Lower leg skin (tissue), 3 donors: ENCODE measurements around the gene NDUFB7.

Experiments
- POLR2A ChIP-seq, 2 donors: fragments of 450-650 bp; IDR thresholded peaks; one replicate each; pipeline ENCODE4 v1.6.1; 2016 to 2017; ENCODE audit warnings: antibody characterized with exemption in 2 of 2, mild to moderate bottlenecking in 1 of 2, moderate library complexity in 1 of 2
- TF ChIP-seq, protein P1 (sequence below), 3 donors: fragments of 450-650 bp; IDR thresholded peaks; one replicate each; pipeline ENCODE4 v1.5.1; 2016; ENCODE audit warnings: antibody characterized with exemption in 3 of 3, mild to moderate bottlenecking in 3 of 3, moderate library complexity in 2 of 3

DNA sequence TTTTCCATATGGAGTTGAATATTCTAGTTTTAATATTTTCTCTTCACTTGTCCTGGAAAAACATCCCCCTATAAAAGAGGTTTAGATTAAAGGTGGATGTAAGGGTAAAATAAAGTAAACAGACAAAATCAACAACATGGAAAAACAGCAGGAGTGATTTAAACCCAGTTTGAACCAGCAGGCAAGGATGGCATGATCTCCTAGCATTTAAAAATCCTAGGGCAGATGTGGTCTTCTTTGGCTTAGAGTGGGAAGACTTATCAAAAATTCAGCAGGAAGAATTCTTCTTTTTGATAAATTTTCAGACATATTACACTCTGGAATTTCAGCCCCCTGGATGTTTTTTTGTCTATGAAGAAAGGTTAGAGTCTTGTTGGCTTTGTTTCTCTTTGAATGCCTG is 47.5 kb upstream of the NDUFB7 start:
- TF ChIP-seq, protein P1, sequence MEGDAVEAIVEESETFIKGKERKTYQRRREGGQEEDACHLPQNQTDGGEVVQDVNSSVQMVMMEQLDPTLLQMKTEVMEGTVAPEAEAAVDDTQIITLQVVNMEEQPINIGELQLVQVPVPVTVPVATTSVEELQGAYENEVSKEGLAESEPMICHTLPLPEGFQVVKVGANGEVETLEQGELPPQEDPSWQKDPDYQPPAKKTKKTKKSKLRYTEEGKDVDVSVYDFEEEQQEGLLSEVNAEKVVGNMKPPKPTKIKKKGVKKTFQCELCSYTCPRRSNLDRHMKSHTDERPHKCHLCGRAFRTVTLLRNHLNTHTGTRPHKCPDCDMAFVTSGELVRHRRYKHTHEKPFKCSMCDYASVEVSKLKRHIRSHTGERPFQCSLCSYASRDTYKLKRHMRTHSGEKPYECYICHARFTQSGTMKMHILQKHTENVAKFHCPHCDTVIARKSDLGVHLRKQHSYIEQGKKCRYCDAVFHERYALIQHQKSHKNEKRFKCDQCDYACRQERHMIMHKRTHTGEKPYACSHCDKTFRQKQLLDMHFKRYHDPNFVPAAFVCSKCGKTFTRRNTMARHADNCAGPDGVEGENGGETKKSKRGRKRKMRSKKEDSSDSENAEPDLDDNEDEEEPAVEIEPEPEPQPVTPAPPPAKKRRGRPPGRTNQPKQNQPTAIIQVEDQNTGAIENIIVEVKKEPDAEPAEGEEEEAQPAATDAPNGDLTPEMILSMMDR (IDR thresholded peaks at IDR 0.05) = no peak
- no peak for TF ChIP-seq POLR2A (IDR thresholded peaks at IDR 0.05)
